H1 (cell line): ENCODE results near the gene RCAN3. TPM values are rescaled to one million over a fixed set of nuclear protein-coding genes. Genes with fewer than 3 reads are reported as not detected.

Experiments
- EP300 ChIP-seq, 2 experiments: IDR thresholded peaks; 1 replicate in 1 of 2; 2 replicates in 1 of 2; pipeline ENCODE4 v1.6.1; 2011 to 2012; ENCODE audit warnings: low read depth in 2 of 2, low read length in 2 of 2, mild to moderate bottlenecking in 2 of 2, borderline replicate concordance in 1 of 2, inconsistent platforms in 1 of 2, moderate library complexity in 1 of 2
- polyA plus RNA-seq, 7 experiments: library from polyadenylated mRNA; depleted of rRNA in 3 of 7; stranded (reverse) in 5 of 7; unstranded in 2 of 7; fragments of >200 nt in 5 of 7; fragments of 200-250 nt in 2 of 7; gene quantifications; 1 replicate in 5 of 7; 2 replicates in 1 of 7; 4 replicates in 1 of 7; pipeline versions ENCODE4 v1.2.1 to v1.2.3, GENCODE V29; 2011 to 2013; ENCODE audit warnings: missing spikeins in 2 of 7, mixed read lengths in 2 of 7
- total RNA-seq: library from RNA; stranded (reverse); fragmentation: NEBNext Ultra II Directional; extraction: Animal tissue kit (Norgen Biotek cat#: 25700); gene quantifications from 2 replicates; pipeline ENCODE4 v1.2.1, GENCODE V29; 2021

RCAN3 gene
- total and polyA plus RNA-seq, 2 of the 8 experiments (the other 6 are each of a cell fraction or from before 2014, with no cell fraction given), result 5.6 to 16.6 TPM

- TF ChIP-seq EP300 (IDR thresholded peaks at IDR 0.05; ENCODE audit: borderline replicate concordance in 1 of 2, low read depth in 2 of 2, low read length in 2 of 2), result no peak
- TF ChIP-seq, all 59 proteins: peak for 0
These were observed 41.6 kb downstream of the RCAN3 start (continued) for GRCh38 chr1:24544239-24544638.
